Fibroblast of skin of right quadriceps (primary cell): Measurements from ENCODE around the gene ME2.
"Not testable (repeated sequence)": the region's sequence is repeated elsewhere in the genome, so short reads cannot be mapped to it uniquely, and the experiment has no call there.

ENCODE experiments used
- DNase-seq: peaks from one replicate; pipeline ENCODE4 v3.0.0-alpha.2; 2013

Gene ME2

DNA sequence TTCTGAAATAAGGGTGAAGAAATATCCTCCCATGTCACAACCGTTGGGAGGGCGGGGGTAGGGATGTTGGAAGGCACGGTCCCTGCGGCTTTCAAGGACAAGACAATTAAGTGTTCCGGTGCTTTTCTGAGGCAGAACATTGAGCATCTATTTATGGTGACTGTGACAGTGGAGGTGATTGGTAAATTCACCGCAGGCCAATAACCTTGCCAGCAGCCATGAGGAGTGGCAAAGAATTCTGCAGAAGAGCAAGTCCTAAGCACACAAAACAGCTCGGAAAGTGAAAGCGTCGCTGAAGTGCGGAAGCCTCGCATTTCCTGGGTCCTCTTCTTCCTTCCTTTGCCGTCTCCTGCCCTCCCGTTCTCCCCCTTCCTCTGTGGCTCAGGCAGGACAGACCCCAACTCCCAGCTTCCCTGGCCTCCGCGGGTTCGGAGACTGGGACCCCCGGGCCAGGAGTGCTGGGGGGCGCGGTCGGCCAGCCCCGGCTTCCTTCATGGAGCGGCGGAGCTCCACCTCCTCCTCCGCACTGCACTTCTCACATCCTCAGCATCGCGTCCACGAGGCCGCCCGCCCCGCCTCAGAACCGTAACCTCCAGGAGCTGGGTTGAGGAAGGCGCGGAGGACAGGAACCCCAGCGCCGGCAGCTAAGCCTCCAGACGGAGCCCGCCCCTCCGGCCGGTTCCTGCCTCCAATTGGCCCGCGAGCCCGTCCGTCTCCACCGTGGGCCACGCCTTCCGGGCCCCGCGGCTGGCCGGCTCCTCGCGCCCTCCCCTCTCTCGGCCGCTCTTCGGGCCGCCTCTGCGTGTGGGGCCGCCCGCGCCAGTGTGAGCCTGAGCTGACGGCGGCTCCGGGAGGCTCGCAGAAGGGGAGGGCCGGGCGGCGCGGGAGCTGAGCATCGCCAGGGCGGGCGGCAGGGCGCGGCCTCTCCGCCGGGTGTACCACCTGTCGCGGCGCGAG lies at the start of gene ME2:
TSS of gene ME2 (plus strand) at position 774 of the 957 bp plus-strand sequence. CDS start 16,703 bp downstream, outside the sequence.
- peak; percentile 88 for DNase-seq

DNA sequence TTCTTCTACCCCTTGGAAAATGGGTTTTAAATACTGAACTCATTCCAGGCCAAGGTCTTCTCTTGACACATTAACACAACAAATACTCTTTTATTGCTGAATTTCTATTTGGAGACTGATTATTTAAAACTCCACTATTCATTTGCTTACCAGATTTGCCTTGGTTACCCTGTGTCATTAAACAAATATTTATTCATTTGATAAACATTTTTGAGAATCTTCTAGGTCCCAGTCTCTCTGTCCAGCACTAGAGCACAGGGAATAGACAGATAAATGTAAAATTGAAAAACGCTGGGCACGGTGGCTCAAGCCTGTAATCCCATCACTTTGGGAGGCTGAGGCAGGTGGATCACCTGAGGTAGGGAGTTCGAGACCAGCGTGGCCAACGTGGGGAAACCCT lies 49.3 kb upstream of the ME2 start:
- DNase-seq = no peak

DNA sequence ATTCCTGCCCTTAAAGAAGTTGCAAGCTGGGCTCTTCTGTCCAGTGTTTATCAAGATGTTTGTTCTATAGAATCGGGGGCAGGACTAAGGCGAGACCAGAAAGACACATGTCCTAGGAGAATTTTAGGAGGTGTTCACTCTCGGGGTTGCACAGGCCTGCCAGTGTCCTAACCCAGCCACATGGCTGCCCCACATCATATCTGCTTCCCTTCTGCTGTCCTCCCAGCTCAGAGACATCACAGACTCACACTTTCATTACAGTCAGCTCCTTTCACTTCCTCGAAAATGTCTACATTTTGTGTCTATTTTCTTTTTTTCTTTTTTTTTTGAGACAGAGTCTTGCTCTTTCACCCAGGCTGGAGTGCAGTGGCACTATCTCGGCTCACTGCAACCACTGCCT lies 48.4 kb upstream of the ME2 start:
- no peak for DNase-seq

DNA sequence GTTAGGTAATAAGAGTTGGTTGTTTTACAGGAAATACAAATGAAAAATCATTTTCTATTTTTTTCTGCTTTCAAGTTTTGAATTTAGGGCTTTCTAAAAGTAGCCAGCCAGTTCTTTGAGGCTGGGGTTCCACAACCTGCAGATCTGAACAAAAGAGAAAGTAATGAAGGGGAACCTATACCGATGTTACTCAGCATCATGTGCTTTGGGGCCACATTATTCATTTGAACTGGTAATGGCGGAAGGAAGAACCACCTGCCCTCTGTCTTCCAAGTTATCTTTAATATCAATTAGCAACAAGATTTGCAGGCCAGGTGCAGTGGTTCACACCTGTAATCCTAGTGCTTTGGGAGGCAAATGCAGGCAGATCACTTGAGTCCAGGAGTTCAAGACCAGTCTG lies 46.2 kb upstream of the ME2 start:
- no peak for DNase-seq

DNA sequence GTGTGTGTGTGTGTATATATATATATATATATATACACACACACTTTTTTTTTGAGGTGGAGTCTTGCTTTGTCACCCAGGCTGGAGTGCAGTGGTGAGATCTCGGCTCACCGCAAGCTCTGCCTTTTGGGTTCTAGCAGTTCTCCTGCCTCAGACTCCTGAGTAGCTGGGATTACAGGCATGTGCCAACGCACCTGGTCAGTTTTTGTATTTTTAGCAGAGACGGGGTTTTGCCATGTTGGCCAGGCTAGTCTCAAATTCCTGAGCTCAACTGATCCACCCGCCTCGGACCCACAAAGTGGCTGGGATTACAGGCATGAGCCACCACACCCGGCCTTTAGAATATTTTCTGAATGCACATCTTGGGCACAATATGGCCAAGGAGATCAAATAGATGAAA lies 45.4 kb upstream of the ME2 start:
- DNase-seq = not testable (repeated sequence)

DNA sequence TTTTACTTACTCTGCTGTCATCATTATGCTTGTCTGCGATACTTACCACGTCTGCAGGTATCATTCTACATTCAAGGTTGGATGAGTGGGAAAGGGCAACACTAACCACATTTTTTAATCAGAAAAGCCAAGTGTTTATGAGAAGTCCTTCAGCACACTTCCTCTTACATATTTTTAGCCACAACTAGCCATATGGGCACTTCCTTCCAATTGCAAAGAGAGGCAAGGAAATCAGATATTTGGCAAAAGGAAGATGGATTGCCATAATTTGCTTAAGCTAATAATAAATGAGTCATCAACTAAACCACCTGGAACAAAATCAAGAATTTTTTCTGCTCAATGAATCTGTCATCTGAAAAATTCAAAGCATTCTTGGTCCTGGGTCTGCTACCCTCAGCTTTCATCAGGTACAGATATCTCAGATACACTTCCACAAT lies 42.4 kb upstream of the ME2 start:
- peak; percentile 76 for DNase-seq

DNA sequence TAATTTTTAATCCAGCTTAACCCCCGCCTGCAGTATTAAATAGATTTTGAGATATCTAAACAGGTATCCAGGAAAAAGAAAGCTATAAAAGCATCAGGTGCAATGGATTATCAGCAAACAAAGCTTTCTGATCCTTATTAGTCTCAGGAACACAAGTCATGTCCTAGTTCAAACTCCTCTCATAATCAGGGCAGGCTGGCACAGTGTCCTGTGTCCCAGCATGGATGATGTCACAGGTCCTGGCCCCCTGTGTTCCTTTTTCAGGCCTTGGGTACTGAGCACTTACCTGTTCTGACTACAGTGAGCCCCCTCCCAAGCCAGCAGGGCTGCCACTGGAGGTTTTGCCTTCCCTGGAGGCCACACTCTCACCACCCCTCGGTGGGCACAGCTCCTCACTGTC lies 39.6 kb upstream of the ME2 start:
- no peak for DNase-seq

DNA sequence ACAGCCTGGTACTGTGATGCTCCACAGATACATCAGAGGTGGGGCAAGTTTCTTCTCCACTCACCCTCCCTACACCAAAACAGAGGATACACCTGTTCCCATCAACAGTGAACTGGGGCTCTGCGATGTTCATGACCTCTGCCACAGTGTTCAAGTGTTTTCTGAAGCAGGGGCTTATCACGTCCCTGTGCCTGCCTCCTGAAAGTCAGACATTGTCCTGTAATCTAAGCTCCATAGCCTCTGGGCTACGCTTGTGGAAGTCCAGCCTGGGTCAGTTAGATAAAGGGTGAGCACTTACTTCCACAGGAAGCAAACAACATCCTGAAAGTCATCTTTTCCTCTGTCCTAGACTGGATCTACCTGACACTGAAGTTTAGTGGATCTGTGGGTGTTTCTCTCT lies 38.9 kb upstream of the ME2 start:
- no peak for DNase-seq

DNA sequence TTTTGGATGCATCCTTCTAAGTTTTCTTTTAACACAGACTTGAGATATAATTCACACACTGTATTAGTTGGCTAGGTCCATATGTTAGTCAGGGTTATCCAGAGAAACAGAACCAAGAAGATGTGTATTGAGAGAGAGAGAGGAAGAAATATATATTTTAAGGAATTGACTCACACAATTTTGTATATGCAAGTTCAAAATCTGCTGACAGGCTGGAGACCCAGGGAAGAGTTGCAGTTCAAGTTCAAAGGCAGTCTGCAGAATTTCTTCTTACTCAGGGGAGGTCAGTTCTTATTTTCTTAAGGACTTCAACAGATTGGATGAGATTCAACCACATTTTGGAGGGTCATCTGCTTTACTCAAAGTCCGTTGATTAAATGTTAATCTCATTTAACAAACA lies 36.1 kb upstream of the ME2 start:
- DNase-seq = no peak

DNA sequence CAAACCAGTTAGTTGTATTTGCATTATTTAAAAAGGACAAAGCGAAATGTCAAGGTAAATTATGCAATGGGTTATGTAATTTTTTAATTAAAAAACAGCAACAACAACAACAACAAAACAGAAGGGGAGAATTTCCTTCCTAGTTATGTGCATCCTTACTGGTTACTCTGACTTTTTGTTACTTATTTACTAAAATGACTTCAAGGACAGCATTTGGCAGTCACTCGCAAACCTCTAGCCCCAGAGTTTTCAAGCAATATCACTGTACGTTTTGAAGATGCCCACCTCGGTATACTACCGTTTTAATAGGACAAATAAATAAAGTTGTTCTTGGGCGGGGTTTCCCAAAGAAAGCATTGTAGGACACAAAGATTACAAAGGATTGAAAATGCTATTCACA lies 34.4 kb upstream of the ME2 start:
- DNase-seq = no peak

DNA sequence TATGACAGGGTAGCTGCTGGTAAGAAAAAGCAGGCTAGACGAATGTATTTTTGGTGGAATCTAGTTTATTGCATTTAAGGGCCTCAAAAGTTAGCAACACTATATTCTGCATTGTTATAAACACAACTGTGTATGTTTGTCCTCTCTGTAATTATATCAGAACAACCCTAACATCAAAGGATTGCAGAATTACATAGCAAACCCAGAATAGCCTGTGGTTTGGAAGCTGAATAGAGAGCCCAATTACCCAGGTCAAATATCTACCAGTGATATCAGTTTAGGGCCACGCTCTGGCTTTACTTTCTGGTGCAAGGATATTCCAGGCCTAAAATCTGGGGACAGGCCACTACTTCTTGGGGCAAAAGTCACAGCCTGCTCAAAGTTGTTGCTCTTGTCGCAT lies 34.0 kb upstream of the ME2 start:
- DNase-seq = no peak

DNA sequence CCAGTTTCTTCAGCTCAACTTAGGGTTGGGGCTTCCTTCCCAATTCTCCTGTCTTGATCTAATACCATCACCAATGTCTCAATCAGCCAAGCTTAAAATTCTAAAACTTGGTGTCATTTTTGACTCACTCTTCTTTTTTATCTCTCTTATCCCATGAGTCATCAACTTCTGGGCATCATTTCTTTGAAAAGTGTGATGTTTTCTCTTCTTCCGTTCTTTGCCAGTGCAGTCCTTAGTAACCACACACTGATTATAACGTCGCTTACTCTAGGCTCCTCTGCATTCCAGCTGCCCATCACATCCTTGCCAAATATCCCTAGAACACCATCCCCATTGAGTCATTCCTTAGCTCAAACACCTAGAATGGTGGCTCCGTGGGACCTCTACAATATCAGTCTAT lies 31.7 kb upstream of the ME2 start:
- no peak for DNase-seq

DNA sequence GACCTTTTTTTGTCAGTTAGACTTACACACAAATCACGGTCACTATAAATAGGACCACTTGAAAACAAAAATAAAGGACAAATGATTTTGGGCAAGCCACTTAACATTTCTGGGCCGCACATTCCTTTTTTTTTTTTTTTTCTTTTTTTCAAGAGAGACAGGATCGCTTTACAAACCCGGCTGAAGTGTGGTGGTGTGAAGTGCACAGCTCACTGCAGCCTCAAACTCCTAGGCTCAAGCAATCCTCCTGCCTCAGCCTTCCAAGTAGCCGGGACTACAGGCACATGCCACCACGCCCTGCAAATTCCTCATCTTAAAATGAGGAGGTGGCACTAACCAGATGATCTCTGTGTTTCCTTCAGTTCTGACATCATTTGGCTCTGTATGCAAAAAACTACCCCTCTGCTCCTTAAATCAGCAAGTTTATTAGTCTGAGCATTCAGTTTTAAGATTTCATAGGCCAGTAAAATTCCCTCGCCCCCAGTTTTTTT lies 30.8 kb upstream of the ME2 start:
- no peak for DNase-seq

DNA sequence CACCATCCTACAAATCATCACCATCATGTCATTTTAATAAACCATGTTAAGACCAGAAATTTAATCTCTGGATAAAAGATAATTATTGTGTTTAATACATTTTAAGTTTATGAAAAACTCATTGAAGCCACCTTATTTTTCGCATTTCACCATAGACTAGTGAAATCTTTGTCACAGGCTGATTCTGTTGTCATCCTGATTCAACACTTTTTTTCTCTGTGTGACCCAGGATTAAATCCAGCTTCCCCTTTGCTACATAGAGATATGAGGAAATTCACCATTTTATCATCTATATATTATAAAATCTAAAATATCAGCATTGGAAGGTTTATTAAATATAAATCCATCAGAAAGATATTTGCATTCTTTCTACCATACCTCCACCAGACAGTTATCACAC lies 29.9 kb upstream of the ME2 start:
- no peak for DNase-seq

DNA sequence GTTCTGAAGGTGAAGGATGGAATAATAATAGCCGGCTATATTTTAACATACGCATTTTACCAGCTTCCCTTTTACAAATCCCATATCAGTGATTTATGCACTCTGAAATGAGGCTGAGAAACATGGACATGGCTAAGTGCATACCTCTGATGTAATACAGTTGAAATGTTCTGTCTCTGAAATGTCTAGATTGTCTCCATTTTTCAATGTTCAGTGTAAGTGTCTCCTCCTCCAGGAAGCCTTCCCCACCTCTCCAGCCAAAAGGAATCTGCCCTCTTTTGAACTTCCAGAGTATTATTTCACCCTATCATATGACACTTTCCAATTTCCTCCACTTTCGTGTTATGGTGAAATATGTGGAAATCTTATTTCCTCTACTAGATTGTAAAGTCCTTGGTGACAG lies 29.5 kb upstream of the ME2 start:
- no peak for DNase-seq

DNA sequence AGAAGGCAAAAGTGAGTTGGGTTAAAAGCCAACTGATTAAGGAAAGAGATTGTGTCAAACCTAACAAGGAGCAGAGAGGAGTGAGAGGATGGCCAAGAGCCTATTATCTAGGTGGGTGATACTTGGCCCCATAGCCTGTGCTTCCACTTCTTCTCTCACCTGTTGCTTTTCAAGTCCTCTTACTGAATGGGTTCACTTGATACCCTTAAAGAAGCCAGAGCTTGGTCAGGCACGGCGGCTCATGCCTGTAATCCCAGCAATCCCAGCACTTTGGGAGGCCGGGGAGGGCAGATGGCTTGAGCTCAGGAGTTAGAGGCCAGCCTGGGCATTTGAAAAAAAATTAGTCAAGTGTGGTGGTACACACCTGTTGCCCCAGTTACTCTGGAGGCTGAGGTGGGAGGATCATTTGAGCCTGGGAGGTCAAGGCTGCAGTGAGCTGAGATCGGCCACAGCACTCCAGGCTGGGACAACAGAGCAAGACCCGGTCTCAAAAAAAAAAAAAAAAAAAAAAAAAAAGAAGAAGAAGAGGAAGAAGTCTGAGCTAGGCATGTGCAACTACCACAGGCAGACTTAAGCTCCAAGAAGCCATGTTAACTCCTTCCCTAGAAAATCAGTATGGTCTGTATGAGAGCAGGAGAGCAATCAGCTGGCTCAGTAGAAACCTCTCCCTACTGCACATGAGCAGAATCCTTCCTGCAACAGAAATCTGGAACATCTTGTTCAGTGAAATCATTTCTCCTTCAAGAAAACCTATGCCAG lies 28.4 kb upstream of the ME2 start:
- no peak for DNase-seq

DNA sequence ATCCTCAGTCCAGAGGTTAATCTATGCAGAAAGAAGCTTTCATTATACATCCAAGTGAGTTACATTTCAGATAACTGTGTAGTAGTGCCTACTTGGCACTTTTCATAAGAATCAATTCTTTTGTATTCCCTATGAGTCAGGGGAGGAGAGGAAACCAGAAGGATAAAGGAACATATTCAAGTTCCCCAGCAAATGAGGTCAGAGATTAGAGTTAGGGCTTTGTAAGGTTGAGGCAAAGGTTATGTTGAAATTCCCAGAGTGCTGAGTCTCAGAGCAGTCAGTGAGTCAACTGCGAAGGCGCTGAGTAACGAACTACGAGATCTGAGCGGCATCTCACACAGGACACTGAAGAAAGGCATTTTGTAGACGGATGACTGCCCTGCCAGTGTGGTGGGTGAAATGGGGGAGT lies 25.1 kb upstream of the ME2 start:
- no peak for DNase-seq

DNA sequence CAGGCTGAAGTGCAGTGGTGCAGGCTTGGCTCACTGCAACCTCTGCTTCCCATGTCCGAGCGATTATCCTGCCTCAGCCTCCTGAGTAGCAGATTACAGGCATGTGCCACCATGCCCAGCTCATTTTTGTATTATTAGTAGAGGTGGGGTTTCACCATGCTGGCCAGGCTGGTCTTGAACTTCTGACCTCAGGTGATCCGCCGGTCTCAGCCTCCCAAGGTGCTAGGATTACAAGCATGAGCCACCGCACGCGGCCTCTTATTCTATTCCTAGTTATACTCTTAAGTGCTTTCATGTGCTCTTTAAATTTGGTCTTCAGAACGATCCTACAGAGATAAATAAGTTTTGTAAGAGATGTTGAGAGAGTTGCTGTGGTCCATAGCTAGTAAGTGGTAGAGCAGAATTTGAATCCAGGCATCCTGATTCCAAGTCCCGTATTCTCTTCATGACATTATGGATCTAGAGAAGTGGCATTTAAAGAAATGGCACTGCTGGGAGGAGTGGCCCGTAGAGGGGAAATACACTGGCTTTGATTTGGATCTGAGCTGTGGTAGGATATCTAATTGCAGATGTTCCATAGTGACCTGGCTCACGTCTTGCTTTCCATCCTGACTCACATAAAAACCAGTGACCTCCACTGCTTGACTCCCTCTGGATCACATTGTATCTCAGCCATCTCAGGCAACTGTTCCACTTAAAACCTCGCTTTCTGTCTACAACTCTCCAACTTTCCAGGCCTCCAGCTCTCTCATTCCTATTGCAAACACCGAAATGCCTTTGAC lies 22.8 kb upstream of the ME2 start:
- DNase-seq = no peak

DNA sequence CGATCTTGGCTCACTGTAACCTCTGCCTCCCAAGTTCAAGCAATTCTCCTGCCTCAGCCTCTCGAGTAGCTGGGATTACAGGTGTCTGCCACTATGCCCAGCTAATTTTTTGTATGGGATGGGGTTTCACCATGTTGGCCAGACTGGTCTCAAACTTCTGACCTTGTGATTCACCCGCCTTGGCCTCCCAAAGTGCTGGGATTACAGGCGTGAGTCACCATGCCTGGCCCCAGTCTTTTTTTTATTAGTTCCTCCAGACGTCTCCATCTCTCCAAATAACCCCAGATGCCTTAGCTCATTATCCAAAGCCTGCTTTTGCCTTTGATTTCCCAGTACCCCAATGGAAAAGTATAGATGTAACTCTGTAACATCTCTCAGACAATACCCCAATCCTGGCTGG lies 21.8 kb upstream of the ME2 start:
- not testable (repeated sequence) for DNase-seq

DNA sequence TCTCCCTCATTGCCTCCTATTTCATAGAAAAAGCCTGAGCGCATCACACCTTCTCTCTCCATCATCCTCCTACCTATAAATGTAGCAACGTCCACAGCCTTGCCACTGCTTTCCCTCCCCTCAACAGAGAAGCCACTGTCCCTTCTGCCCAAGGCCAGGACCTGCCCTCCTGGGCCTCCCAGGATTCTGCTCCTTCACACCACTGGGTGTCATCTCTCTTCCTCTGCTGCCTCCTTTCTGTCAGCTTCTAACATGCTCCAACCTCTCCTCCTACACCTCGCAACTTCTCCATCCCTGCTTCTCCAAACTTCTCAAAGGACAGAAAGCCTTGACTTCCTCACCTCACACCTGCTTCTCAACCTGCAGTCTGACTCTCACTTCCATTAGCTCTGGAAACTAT lies 21.2 kb upstream of the ME2 start:
- no peak for DNase-seq

DNA sequence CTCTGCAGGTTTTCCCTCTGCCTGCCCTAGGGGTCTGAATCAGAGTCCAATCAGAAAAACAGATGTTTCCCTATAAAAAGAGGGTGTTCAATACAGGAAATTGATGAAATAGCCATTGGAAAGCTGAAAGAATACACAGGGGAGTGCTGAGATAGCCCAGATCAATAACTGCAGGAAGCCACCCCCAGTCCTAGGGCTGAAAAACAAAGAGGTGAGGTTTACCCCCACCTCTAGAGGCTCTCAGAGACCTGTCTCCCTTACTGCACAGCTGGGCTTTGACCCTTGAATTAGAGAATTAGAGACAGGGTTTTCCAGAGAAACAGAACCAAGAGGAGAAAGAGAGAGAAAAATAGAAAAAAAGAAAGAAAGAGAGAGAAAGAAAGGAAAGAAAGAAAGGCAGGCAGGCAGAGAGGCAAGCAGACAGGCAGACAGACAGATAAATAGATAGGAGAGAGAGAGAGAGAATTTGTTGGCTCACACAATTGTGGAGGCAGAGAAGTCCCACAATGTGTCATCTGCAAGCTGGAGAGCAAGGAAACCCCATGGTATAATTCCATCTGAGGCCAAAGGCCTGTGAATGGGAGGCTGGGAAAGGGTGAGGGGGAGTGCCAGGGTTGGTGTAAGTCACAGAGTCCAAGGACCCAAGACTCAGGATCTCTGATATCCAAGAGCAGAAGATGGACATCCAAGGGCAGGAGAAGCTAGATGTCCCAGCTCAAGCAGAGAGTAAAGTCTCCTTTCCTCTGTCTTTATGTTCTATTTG lies 18.9 kb upstream of the ME2 start:
- DNase-seq = no peak

DNA sequence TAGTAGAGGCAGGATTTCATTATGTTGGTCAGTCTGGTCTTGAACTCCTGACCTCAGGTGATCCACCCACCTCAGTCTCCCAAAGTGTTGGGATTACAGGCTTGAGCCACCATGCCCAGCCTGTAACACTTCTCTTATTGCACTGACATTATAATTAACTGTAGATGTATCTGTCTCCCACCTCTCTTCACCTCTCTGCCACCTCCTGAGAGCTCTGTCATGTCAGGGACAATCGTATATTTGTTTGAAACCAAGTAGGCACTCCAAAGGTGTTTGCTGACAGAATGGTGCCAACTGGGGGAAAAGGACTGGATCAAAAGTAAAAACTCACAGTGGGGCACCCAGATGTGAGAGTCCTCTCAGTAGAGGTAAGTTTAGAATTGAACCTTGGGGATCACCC lies 17.3 kb upstream of the ME2 start:
- DNase-seq = no peak
